ENCODE results near the gene KIR3DL2.
"Not testable (repeated sequence)": the region's sequence is repeated elsewhere in the genome, so short reads cannot be mapped to it uniquely, and the experiment has no call there.

KIR3DL2 gene

DNA sequence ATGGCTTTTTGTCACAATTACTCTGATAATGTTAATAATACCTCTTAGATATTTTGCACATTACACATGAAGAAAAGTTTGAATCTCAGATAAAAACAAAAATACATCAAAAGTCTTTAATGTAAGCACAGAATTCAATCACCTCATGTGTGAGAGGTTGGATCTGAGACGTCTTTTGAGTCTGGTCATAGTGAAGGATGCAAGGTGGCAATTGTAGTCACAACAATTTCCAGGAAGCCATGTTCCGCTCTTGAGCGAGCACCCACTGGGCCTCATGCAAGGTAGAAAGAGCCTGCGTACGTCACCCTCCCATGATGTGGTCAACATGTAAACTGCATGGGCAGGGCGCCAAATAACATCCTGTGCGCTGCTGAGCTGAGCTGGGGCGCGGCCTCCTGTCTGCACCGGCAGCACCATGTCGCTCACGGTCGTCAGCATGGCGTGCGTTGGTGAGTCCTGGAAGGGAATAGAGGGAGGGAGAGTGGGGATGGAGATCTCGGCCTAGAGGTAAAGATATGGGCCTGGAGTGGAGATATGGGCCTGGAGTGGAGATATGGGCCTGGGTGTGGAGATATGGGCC lies at the start of gene KIR3DL2:
Gene KIR3DL2 (plus strand): TSS at position 383 of the 580 bp plus-strand sequence. CDS start 33 bp downstream, at position 416.
- not testable (repeated sequence) for DNase-seq

- TF ChIP-seq POLR2A (IDR thresholded peaks at IDR 0.05; ENCODE audit: low read length) = no peak
- DNase-seq = no peak
Measured at GRCh38 chr19:54803410-54803809, 46.8 kb upstream of the KIR3DL2 start, which contains the start of gene KIR2DL4. KIR2DL4 (plus strand) TSS chr19:54803610; CDS start chr19:54803652, 42 bp downstream.

DNA sequence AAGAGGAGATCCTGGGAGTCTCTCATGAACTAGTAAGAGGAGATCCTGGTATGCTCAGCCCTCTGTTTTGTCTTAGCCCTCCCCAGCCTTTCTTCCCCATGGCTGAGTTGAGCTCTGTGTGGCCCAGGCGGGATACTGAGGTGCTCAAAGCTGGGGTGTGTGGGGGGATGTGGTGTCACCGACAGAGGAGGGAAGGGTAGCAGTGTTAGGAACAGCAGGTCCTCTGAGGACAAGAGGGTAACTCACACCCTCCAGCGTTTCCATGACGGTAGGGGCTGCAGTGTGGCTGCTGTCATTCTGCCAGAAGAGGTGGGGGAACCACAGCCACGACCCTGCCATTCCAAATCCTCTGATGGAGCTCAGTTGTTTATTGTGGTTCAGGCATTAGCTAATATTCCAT lies 46.1 kb upstream of the KIR3DL2 start:
- TF ChIP-seq GATA1 (IDR thresholded peaks at IDR 0.05; ENCODE audit: low read depth, low read length) = no peak
- TF ChIP-seq POLR2A (IDR thresholded peaks at IDR 0.05; ENCODE audit: low read length) = no peak
- DNase-seq = no peak

- no peak for TF ChIP-seq POLR2A (IDR thresholded peaks at IDR 0.05; ENCODE audit: low read length)
- TF ChIP-seq GATA1 (IDR thresholded peaks at IDR 0.05; ENCODE audit: low read depth, low read length) = no peak
- no peak for DNase-seq
Measured at GRCh38 chr19:54804571-54804970, 45.7 kb upstream of the KIR3DL2 start.

GRCh38 chr19:54805665-54806515 lies 44.4 kb upstream of the KIR3DL2 start:
- no peak for DNase-seq
- TF ChIP-seq GATA1 (IDR thresholded peaks at IDR 0.05; ENCODE audit: low read depth, low read length) = no peak
- no peak for TF ChIP-seq POLR2A (IDR thresholded peaks at IDR 0.05; ENCODE audit: low read length)

- TF ChIP-seq POLR2A (IDR thresholded peaks at IDR 0.05; ENCODE audit: low read length) = no peak
- no peak for TF ChIP-seq GATA1 (IDR thresholded peaks at IDR 0.05; ENCODE audit: low read depth, low read length)
- no peak for DNase-seq
Measured at GRCh38 chr19:54806516-54806838, 43.8 kb upstream of the KIR3DL2 start.

- DNase-seq = not testable (repeated sequence)
Measured at GRCh38 chr19:54814571-54814970, 35.7 kb upstream of the KIR3DL2 start.

- DNase-seq = not testable (repeated sequence)
Measured at GRCh38 chr19:54816251-54816650, 34.0 kb upstream of the KIR3DL2 start, which contains the start of gene KIR3DL1. KIR3DL1 (plus strand) TSS chr19:54816468.

- no peak for DNase-seq
- TF ChIP-seq GATA1 (IDR thresholded peaks at IDR 0.05; ENCODE audit: low read depth, low read length) = no peak
Measured at GRCh38 chr19:54817670-54818536, 32.3 kb upstream of the KIR3DL2 start.

DNA sequence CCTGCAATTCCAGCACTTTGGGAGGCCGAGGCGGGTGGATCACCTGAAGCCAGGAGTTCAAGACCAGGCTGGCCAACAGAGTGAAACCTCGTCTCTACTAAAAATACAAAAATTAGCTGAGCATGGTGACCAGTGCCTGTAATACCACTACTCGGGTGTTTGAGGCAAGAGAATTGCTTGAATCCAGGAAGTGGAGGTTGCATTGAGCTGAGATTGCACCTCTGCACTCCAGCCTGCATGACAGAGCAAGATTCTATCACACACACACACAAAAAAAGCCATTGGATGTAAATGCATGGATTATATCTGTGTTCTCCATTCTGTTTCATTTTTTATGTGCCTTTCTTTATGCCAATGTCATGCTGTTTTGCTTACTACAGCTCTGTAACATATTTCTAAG lies 25.8 kb upstream of the KIR3DL2 start:
- not testable (repeated sequence) for DNase-seq

GRCh38 chr19:54825326-54825725 lies 24.9 kb upstream of the KIR3DL2 start:
- not testable (repeated sequence) for DNase-seq

- DNase-seq = not testable (repeated sequence)
Measured at GRCh38 chr19:54828064-54828463, 22.2 kb upstream of the KIR3DL2 start.

GRCh38 chr19:54832496-54832895 lies 17.7 kb upstream of the KIR3DL2 start, which contains the start of gene KIR2DS4:
KIR2DS4 (plus strand) TSS chr19:54832676.
- not testable (repeated sequence) for DNase-seq

GRCh38 chr19:54835126-54835525 lies 15.1 kb upstream of the KIR3DL2 start:
- DNase-seq = not testable (repeated sequence)

DNA sequence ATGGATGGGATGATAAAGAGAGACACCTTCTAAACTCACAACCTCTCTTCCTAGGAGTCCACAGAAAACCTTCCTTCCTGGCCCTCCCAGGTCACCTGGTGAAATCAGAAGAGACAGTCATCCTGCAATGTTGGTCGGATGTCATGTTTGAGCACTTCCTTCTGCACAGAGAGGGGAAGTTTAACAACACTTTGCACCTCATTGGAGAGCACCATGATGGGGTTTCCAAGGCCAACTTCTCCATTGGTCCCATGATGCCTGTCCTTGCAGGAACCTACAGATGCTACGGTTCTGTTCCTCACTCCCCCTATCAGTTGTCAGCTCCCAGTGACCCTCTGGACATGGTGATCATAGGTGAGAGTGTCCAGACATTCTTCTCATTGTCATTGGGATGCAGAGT lies 12.7 kb upstream of the KIR3DL2 start:
- not testable (repeated sequence) for DNase-seq

- DNase-seq = not testable (repeated sequence)
Measured at GRCh38 chr19:54843171-54843570, 7.1 kb upstream of the KIR3DL2 start.

Measured in erythroblast (primary cell).